Measurements from ENCODE around the gene HLA-C.

GRCh38 chr6:31287619-31288018 lies 15.7 kb upstream of the HLA-C start:
- TF ChIP-seq EZH2 (IDR thresholded peaks at IDR 0.05; ENCODE audit: insufficient read depth, poor library complexity, severe bottlenecking) (no peak), EZH2phosphoT487 (IDR thresholded peaks at IDR 0.05; ENCODE audit: insufficient read depth, low read depth) (no peak)

Data from GM23248 (cell line).